Calu3 (cell line): ENCODE results near the gene KDM4B. TPM values are rescaled to one million over a fixed set of nuclear protein-coding genes. Genes with fewer than 3 reads are reported as not detected.

Source experiments
- BruUV-seq: library from RNA; stranded (reverse); fragments of 400-500 nt; replicated peaks from 2 replicates; lab custom pipeline; 2021; lab: Mats Ljungman, UMichigan
- CTCF ChIA-PET: fragments of 300-600 bp; sonication (Branson Sonifier 250); formaldehyde crosslinking; loops from one replicate; lab custom pipeline; 2022; ENCODE audit warnings: antibody characterized with exemption; lab: Charles Lee
- DNase-seq: peaks from one replicate; pipeline ENCODE4 v3.0.0; 2022
- H3K27ac Mint-ChIP-seq: one replicate; pipeline ENCODE4 v1.8.0; 2022; ENCODE audit warnings: mixed read lengths; ENCODE audit not compliant: unreplicated experiment
- H3K27me3 Mint-ChIP-seq: one replicate; pipeline ENCODE4 v1.8.0; 2022; ENCODE audit warnings: mixed read lengths; ENCODE audit not compliant: unreplicated experiment
- H3K36me3 Mint-ChIP-seq: one replicate; pipeline ENCODE4 v1.8.0; 2022; ENCODE audit warnings: mild to moderate bottlenecking, moderate library complexity, mixed read lengths; ENCODE audit not compliant: insufficient read depth, unreplicated experiment
- H3K4me1 Mint-ChIP-seq: one replicate; pipeline ENCODE4 v1.8.0; 2022; ENCODE audit warnings: mild to moderate bottlenecking, low read depth, mixed read lengths; ENCODE audit not compliant: unreplicated experiment
- H3K4me3 Mint-ChIP-seq: one replicate; pipeline ENCODE4 v1.8.0; 2022; ENCODE audit warnings: mild to moderate bottlenecking, low read depth, moderate library complexity, mixed read lengths; ENCODE audit not compliant: unreplicated experiment
- H3K9me3 Mint-ChIP-seq: one replicate; pipeline ENCODE4 v1.8.0; 2022; ENCODE audit warnings: low read depth, mixed read lengths; ENCODE audit not compliant: unreplicated experiment
- intact Hi-C: fragments of 100-400 bp; cut with micrococcal nuclease; formaldehyde crosslinking; loops from one replicate; pipeline ENCODE4 v1.10.0; 2022; ENCODE audit not compliant: unreplicated experiment
- total RNA-seq: library from RNA; stranded (reverse); gene quantifications from 2 replicates; pipeline ENCODE4 v1.2.3, GENCODE V29; 2022
- TF ChIP-seq, protein P1 (sequence below): fragments of 200-600 bp; IDR thresholded peaks from one replicate; pipeline ENCODE4 v1.8.0; 2022; ENCODE audit warnings: antibody characterized with exemption; ENCODE audit not compliant: unreplicated experiment

Gene KDM4B
- total RNA-seq, 1 experiment from 2014 or later: 13.9 TPM

DNA sequence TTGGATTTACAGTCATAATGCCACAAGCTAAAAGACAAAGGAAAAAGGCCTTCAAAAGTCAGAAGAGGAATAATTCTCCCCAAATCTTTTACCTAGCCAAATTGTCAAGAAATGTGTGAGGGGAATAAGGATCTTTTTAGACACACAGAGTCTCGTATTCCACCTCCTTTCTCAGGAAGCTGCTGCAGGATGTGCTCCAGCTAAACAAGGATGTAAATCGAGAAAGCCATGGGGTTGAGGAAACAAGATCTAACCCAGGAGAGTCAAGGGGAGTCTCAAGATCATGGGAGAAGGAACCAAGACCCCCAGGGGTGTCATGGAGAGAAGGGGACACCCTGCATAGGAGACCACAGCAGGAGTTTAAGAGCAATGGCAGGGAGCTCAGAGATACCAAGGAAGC is 147.4 kb downstream of the KDM4B start:
- Mint-ChIP-seq H3K4me1 (no peaks in the 10 kb centered on the region), H3K36me3 (peaks cover 9% of the 10 kb centered on the region), H3K9me3 (peaks cover 3% of the 10 kb centered on the region), H3K4me3 (no peak overlapping the region), H3K27me3 (no peaks in the 10 kb centered on the region), H3K27ac (peak overlapping the region; percentile 62)
- DNase-seq: no peak
- TF ChIP-seq, protein P1, sequence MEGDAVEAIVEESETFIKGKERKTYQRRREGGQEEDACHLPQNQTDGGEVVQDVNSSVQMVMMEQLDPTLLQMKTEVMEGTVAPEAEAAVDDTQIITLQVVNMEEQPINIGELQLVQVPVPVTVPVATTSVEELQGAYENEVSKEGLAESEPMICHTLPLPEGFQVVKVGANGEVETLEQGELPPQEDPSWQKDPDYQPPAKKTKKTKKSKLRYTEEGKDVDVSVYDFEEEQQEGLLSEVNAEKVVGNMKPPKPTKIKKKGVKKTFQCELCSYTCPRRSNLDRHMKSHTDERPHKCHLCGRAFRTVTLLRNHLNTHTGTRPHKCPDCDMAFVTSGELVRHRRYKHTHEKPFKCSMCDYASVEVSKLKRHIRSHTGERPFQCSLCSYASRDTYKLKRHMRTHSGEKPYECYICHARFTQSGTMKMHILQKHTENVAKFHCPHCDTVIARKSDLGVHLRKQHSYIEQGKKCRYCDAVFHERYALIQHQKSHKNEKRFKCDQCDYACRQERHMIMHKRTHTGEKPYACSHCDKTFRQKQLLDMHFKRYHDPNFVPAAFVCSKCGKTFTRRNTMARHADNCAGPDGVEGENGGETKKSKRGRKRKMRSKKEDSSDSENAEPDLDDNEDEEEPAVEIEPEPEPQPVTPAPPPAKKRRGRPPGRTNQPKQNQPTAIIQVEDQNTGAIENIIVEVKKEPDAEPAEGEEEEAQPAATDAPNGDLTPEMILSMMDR: no peak
- no TSS peak for BruUV-seq
- CTCF ChIA-PET: no interaction called here
- intact Hi-C loops: no loop called here

DNA sequence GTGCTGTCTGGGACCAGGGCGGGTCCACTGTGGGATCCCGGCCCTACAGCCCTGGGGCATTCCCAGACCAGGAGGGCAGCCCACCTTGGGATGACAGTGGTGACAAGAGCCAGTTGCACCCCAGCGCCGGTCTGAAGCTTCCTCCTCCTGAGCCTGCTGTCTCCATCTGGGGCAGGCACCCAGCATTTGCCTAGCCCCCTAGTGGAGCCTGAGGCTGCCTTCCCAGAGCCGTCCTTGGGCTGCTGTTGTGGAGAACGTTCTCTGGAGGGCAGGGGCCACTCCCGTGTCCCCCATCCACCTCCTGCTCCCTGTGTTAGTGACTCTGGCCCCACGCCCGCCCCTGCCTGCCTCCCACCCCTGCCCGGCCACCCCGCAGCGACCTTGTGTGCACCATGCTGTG is 148.5 kb downstream of the KDM4B start:
- Mint-ChIP-seq H3K27me3 (no peaks in the 10 kb centered on the region), H3K36me3 (peaks cover 9% of the 10 kb centered on the region), H3K4me1 (no peaks in the 10 kb centered on the region), H3K4me3 (no peak overlapping the region), H3K27ac (no peak overlapping the region), H3K9me3 (peaks cover 3% of the 10 kb centered on the region)
- CTCF ChIA-PET: no interaction called here
- TF ChIP-seq, protein P1: no peak
- no TSS peak for BruUV-seq
- intact Hi-C loops: no loop called here
- DNase-seq: no peak

DNA sequence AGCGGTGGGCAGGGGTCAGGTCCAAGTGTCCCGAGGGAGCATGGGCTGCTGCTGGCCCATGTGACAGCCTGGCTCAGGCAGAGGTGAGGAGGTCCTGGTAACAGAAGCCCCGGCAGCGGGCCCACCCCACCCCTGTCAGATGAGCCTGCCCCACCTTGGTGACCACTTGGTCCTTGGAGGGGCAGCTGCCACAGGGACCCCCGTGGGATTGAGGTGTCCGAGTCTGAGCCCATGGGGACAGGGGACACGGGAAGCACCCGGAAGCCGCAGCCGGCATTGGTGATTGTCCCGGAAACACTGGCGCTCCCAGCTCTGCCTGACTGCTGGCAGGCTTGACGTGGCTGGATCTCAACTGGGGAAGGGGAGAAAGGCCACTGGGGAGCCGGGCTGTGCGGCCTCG is 149.1 kb downstream of the KDM4B start:
- no peaks in the 10 kb centered on the region for H3K4me1 Mint-ChIP-seq
- no peak overlapping the region for H3K27ac Mint-ChIP-seq
- DNase-seq: no peak

DNA sequence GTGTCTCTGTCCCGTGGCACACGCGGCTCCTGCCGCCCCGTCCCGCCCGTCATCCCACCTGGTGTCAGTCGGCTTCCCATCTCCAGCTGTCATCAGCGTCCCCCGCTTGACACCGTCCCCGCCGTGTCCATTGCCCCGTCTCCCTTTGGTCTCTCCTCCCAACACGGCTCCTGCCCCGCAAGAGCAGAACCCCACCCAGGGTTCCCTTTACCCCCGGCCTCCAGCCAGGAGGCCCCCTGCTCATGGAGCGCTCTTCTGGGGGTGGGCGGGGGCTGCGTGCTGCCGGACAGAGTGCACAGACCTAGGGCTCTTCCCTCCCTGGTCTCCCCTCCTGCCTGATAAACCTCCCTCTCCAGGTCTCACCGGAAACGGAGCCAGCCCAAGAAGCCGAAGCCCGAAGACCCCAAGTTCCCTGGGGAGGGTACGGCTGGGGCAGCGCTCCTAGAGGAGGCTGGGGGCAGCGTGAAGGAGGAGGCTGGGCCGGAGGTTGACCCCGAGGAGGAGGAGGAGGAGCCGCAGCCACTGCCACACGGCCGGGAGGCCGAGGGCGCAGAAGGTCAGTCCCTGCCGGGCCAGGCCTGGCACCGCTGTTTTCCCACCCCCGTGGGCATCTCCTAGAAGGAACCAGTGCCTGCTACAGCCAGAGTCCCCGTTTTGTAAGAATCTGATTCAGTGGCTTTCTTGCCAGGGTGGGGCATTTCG is 150.5 kb downstream of the KDM4B start:
- Mint-ChIP-seq H3K27me3 (no peaks in the 10 kb centered on the region), H3K27ac (no peak overlapping the region), H3K4me1 (no peaks in the 10 kb centered on the region), H3K9me3 (peaks cover 3% of the 10 kb centered on the region), H3K36me3 (peaks cover 9% of the 10 kb centered on the region), H3K4me3 (no peak overlapping the region)
- intact Hi-C loops: no loop called here
- TF ChIP-seq, protein P1: no peak
- BruUV-seq: no TSS peak
- CTCF ChIA-PET: no interaction called here
- no peak for DNase-seq

More for the DNA sequence above, 149.1 kb downstream of the KDM4B start:
- Mint-ChIP-seq H3K9me3 (peaks cover 3% of the 10 kb centered on the region), H3K36me3 (peaks cover 9% of the 10 kb centered on the region), H3K27me3 (no peaks in the 10 kb centered on the region), H3K4me3 (no peak overlapping the region)
- TF ChIP-seq, protein P1: no peak
- BruUV-seq: no TSS peak
- CTCF ChIA-PET: no interaction called here
- intact Hi-C loops: no loop called here
